ENCODE data around the gene PPIP5K2. TPM values are rescaled to one million over a fixed set of nuclear protein-coding genes. Genes with fewer than 3 reads are reported as not detected.
"Not testable (repeated sequence)": the region's sequence is repeated elsewhere in the genome, so short reads cannot be mapped to it uniquely, and the experiment has no call there.

PPIP5K2 gene
- total RNA-seq: 11.9 and 20.3 TPM in 2 replicates

- peak; percentile 94 for FAIRE-seq
- no peaks in the 10 kb centered on the region for H3K27me3 ChIP-seq (ENCODE audit: control insufficient read depth, insufficient read depth, low read length)
- peak; percentile 96 for DNase-seq (ENCODE audit: low read depth)
Measured at GRCh38 chr5:103119765-103120606, at the start of gene PPIP5K2, which contains the start of gene GIN1. TSS of gene PPIP5K2 (plus strand) at chr5:103120301. CDS start at chr5:103129590, 9,289 bp downstream. TSS of gene GIN1 (minus strand) at chr5:103120138. CDS start at chr5:103108707, 11,431 bp downstream.

GRCh38 chr5:103073500-103073899 lies 46.6 kb upstream of the PPIP5K2 start:
- H3K4me3 ChIP-seq (ENCODE audit: low read depth, low read length); H3K27me3 ChIP-seq (ENCODE audit: control insufficient read depth, insufficient read depth, low read length); FAIRE-seq; DNase-seq (ENCODE audit: low read depth); H3K36me3 ChIP-seq (ENCODE audit: control insufficient read depth, insufficient read depth, low read length): not testable (repeated sequence)

More at GRCh38 chr5:103119765-103120606, at the start of gene PPIP5K2, which contains the start of gene GIN1:
- no peaks in the 10 kb centered on the region for H3K36me3 ChIP-seq (ENCODE audit: control insufficient read depth, insufficient read depth, low read length)
- H3K4me3 ChIP-seq (ENCODE audit: low read depth, low read length): peak within 1 kb of the TSS; percentile 80
- TF ChIP-seq CTCF (IDR thresholded peaks at IDR 0.05; ENCODE audit: insufficient read depth, low read length, severe bottlenecking): no peak

GRCh38 chr5:103075442-103075841 lies 44.7 kb upstream of the PPIP5K2 start:
- DNase-seq (ENCODE audit: low read depth): no peak
- Histone ChIP-seq H3K36me3 (ENCODE audit: control insufficient read depth, insufficient read depth, low read length) (no peaks in the 10 kb centered on the region), H3K4me3 (ENCODE audit: low read depth, low read length) (no peak overlapping the region), H3K27me3 (ENCODE audit: control insufficient read depth, insufficient read depth, low read length) (no peaks in the 10 kb centered on the region)
- no peak for FAIRE-seq
- TF ChIP-seq CTCF (IDR thresholded peaks at IDR 0.05; ENCODE audit: insufficient read depth, low read length, severe bottlenecking): no peak

- no peaks in the 10 kb centered on the region for H3K27me3 ChIP-seq (ENCODE audit: control insufficient read depth, insufficient read depth, low read length)
- no peak for TF ChIP-seq CTCF (IDR thresholded peaks at IDR 0.05; ENCODE audit: insufficient read depth, low read length, severe bottlenecking)
- no peak overlapping the region for H3K4me3 ChIP-seq (ENCODE audit: low read depth, low read length)
- no peaks in the 10 kb centered on the region for H3K36me3 ChIP-seq (ENCODE audit: control insufficient read depth, insufficient read depth, low read length)
- FAIRE-seq (no peak), DNase-seq (ENCODE audit: low read depth) (no peak)
Measured at GRCh38 chr5:103079796-103080195, 40.3 kb upstream of the PPIP5K2 start.

- no peak for FAIRE-seq
- peak; percentile 48 for DNase-seq (ENCODE audit: low read depth)
- no peaks in the 10 kb centered on the region for H3K27me3 ChIP-seq (ENCODE audit: control insufficient read depth, insufficient read depth, low read length)
- TF ChIP-seq CTCF (IDR thresholded peaks at IDR 0.05; ENCODE audit: insufficient read depth, low read length, severe bottlenecking): no peak
- H3K4me3 ChIP-seq (ENCODE audit: low read depth, low read length): no peak overlapping the region
- peaks cover 1% of the 10 kb centered on the region for H3K36me3 ChIP-seq (ENCODE audit: control insufficient read depth, insufficient read depth, low read length)
Measured at GRCh38 chr5:103086547-103086946, 33.6 kb upstream of the PPIP5K2 start.

GRCh38 chr5:103089272-103089671 lies 30.8 kb upstream of the PPIP5K2 start:
- Histone ChIP-seq H3K27me3 (ENCODE audit: control insufficient read depth, insufficient read depth, low read length) (no peaks in the 10 kb centered on the region), H3K4me3 (ENCODE audit: low read depth, low read length) (no peak overlapping the region), H3K36me3 (ENCODE audit: control insufficient read depth, insufficient read depth, low read length) (peaks cover 1% of the 10 kb centered on the region)
- no peak for DNase-seq (ENCODE audit: low read depth)
- no peak for FAIRE-seq
- TF ChIP-seq CTCF (IDR thresholded peaks at IDR 0.05; ENCODE audit: insufficient read depth, low read length, severe bottlenecking): no peak
